NCI-H1694 treated with DMSO at 0.1 percent for 48 hours (cell line): ENCODE data around the gene TOLLIP.
A peak's percentile ranks its signal among the peaks of the same experiment; 100 is the strongest.
"Not testable (repeated sequence)": the region's sequence is repeated elsewhere in the genome, so short reads cannot be mapped to it uniquely, and the experiment has no call there.

Experiments
- DNase-seq: peaks from one replicate; lab custom pipeline; 2025; lab: John Stamatoyannopoulos, UW

The TOLLIP gene

DNA sequence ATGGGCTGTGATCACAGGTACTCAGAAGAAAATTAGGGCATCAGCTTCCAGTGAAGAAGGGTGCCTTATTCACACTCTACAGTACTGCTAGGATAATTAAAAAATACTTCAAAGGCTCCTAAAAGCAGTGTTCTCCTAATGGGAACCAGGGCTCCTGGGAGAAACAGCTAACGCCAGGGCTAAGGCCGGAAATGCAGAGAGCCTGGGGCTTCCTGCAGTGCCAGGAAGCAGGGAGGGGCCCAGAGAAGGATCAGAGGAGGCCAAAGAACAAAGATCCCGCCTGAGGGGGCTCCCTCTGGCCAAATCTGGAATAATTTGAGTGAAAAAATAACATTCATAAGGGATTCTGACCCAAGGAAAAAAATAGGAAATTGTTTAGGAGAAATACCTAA is 27.5 kb downstream of the TOLLIP start:
- no peak for DNase-seq

DNA sequence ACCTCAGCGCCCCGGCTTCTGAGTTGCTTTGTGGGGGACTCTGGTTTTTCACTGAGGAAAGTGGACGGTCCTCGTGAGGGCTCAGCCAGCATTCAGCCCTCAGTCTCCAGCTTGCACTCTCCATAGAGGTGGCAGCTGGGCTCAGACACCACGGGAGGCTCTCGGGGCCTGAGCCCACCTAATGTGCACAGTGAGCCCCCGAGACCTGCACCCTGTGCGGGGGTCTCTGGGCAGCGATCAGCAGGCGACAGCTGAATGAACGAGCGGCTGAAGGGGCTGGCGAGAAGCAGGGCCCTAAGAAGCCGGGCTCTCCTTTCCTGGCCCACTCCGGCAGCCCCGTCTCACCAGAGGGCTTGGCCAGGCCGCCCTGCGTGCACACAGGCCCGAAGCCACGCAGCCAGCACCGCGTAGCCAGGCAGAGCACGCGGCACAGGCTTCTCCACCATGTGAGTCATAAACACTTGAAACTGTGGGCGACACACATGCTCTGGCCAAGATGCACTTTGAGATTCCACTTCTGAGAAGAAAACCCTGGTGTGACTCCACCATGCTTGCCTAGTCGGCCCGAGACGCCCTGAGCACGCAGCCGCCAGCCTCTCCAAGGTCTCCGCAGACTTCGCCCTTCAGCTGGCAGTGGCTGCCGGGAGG is 28.0 kb downstream of the TOLLIP start:
- DNase-seq = no peak

DNA sequence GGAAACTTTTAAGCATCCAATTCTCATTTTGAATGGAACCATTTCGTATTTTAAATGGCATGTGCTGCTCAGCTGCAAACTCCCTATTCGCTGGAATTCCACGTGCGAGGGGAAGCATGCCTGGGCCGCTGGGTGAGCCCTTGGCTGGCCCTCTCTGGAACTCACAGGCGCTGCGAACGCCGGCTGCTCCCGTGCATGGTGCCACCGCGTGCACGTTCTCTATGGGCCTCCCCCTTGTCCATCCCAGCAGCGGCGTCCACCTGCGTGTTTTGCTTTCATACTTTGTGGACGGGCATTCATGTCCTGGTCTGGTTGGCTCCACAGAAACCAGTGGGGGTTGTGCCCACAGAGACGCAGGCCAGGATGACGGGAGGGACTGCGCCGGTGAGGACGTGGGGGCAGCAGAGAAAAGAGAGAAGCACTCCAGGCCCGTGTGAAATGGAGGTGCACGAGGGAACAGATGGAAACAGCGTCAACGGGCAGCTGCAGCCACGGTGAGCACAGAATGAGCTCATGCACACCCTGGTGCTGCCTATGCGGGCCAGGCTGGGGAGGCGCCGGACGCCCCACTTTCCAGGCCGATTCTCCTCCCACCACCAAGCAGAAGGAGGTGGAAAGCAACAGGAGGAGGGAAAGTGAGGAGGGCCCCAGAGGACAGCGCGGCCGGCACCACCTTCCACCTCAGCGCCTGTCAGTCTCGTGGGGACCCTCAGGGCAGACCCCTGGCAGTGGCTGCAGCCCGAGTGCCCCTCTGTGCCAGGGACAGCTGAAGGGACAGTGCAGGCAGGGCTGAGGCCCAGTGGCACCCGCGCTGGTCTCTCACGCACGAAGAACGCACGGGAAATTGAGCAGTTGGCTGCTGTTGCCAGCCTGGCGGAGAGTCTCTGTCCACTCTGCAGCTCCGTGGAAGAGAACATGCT is 29.1 kb downstream of the TOLLIP start:
- no peak for DNase-seq

DNA sequence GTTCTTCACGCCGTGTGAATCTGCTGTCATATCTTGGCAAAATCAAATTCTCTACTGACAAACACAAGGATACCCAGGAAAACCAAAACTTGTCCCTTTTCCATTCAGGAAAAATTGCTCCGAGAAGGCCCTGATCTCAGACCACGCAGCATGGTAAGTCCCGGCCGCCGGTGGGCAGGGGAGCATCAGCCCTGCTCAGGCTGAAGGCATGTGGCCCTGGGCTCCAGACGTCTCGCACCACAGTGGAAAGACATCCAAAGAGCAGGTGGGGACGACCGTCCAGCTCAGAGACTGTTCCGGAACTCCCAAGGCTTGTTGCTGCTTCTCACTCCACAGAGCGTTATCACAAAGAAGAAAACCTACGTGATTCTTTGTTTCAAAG is 29.8 kb downstream of the TOLLIP start:
- DNase-seq = no peak

DNA sequence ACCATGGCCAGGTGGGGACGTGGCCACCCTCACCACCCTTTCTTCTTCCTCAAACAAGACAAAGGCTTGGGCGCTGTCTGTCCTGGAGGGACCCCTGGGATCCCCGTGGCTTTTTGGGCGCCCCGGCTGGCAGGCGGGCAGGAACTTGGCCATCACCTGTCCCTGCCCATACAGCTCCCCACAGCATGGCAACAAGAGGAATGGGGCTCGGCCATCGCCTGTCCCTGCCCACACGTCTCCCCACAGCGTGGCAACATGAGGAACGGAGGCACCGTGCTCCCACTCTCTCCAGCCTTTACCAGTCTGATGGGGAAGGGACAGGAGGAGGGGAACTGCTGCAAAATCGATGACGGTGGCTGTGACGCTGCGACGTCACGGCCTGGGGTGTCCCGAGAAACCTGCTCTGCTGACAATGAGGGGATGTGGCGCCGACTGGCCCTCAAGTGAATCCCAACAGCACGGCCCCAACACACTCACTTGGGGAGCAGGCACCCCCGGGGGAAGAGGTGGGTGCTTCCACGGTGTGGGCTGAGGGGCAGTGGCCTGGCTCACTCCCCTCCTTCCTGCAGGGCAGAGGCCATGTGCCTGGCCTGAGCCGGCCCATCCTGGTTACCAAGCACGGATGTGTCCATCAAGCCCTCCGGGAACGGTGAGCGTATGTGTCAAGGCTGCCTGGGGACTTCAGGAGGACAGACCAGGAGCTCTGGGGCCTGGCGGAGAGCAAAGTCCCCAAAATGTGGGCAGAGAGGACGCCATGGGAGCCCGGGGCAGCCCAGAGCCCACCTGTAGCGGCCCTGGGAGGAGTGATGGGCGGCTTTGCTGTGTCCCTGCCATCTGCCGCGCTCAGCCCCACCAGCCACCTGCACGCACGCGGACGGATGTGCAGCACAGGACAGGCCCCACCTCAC is 30.4 kb downstream of the TOLLIP start:
- DNase-seq = no peak

DNA sequence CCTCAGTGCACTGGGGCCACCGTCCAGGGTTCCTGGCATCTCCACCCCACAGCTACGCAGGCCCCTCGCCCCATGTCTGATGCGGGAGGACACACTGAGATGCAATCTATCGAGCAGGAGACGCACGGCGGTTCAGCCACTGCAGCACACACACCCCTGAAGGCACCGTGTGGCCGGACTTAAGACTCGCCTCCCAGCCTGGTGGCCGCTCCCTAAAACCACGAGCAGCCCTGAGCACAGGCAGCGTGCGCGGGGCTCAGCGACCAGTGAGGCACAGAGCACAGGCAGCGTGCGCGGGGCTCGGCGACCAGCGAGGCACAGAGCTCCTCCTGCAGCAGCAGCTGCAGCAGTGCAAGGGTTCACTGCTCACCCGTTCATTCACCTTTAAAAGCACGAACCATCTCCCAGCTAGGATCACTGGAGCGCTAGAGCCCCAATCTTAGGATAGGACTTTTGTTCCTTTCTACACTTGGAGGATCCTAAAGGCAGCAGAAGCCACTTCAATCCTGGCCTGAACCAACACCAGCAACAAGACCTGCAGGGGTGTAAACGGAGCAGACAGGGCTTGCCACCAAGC is 31.4 kb downstream of the TOLLIP start:
- DNase-seq = no peak

DNA sequence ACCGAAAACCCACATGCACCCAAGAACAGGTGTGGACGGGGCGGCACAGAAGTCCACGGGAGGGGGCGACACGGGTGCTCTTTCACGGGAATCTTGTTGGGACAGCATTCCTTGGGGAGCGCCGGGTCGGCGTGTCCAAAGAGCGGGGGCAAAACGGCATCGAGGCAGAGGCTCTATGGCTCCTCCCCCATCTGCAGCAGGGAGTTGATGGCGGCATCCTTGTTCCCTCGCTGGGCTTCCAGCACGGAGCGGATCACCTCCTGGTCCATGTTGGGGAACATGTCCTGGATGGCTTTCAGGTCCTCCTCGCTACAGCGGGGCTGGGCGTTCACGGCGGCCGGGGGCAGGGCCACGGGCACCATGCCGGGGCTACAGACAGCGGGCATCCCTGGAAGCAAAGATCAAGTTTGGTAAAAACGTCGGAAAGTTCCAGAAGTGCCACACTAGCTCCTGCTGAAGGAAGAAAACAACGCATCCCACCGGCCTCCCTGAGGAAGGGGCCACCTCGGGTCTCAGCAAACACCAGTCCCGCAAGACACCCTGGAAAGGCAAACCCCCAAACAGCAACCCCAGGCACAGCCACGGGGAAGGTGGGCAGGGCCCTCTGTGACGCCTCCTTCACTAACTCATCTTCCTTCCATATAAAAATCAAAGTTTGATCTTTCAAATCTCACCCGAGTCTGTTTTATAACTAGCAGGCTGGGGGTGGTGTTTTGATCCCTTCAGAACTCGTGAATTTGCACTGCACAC is 32.4 kb downstream of the TOLLIP start:
- DNase-seq = no peak

DNA sequence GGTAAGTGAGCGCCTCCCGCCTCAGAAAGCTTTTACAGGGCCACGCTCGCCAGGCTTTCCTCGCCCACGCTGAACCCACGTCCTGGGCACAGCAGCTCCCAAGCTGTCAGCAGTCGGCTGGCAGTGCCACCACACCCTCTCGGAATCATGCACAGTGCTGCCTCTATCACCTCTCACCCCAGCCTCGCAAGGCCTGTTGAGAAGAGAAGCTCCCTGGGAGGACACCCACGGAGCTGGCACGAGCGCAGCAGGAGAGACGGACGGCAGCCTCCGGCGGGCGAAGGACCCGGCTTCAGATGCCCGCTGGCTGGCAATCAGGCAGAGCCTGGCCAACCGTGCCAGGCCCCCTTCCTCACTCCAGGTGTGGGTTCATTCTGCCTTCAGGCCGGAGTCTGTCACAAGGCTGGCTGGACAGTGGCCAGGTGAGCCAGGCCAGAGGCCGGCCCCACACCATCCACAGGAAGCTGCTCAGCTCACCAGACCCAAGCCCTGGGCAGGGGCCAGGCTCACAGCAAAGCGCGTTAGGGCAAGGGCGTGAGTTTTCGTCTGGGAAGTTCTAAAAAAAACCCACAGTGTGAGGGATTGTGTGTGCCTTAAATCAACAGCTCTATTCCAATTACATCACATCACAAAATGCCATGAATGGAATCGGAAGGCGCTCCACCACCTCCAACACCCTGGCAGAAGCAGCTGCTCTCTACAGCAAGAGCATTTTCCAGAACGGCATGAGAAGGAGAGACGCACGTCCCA is 33.2 kb downstream of the TOLLIP start:
- no peak for DNase-seq

DNA sequence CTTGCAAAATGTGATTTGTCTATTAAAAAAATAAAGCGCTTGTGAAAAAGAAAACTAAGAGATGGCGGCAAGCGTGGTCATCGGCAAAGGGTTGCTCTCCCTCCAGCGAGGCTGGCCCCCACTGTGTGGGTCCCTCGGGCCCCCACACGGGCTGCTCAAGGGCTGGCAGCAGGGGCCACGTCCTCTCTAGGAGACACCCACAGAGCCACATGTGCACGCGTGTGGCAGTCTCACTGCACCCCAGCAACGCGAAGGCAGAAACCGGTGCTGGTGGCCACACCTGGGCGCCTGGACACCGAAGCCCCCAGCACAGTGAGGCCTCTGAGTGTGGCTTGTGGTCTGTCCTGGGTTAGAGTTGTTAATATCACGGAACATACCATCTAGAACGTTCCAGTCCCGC is 34.4 kb downstream of the TOLLIP start:
- DNase-seq = no peak

DNA sequence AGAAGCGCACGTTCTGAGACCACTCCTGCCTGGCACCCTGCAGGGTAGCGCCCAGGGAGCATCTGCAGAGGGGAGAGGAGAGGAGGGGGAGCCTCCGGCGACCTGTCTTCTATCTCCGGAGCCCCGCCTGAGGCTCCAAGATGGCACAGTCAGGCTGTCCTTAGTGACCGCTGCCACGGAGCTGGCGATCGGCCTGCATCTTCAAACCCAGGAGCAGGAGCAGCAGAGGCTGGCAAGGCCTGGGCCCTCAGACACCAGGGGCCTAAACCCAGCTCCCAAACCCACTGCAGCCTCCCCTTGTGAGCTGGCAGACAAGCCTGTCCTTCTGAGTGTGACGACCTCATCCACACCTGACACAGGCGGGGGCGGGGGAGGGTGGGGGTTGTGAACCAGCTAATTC is 34.9 kb downstream of the TOLLIP start:
- DNase-seq = no peak

DNA sequence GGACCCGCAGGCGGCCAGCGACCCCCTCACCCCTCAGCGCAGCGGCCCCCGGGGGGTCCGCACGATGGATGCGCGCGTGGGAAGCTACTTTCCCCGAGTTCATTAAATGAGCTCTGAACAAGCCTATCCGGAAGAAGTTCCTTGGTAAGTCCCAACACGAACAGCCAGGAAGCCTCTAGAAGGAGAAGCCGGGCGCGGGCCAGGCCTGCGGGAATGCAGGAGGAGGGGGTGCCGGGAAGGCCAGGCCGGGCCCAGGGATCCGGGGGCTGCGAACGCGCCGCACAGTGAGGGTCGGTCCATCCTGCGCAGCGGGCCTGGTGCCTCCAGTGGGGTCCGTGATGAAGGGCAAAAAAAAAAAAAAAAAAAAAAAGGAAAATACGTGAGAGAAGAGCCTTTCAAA is 36.9 kb downstream of the TOLLIP start:
- DNase-seq = no peak

DNA sequence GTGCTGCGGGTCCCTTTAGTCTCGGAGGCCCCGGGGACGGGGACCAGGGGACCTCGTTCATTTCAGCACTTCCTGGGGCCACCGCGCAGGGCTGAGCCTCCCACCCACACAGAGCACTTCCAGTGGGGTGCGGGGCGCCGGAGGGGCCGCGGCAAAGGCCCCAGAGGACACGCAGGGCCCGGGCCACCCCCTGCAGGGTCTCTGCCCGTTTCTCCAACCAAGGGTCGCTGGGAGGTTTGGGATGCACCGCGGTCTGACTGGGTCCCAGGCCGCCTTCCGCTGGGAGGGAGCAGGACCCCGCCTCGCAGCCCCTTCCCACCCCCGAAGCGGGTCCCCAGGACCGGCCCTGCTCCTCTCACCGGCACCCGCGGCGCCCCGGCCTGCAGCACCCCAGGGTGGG is 37.5 kb downstream of the TOLLIP start:
- no peak for DNase-seq

DNA sequence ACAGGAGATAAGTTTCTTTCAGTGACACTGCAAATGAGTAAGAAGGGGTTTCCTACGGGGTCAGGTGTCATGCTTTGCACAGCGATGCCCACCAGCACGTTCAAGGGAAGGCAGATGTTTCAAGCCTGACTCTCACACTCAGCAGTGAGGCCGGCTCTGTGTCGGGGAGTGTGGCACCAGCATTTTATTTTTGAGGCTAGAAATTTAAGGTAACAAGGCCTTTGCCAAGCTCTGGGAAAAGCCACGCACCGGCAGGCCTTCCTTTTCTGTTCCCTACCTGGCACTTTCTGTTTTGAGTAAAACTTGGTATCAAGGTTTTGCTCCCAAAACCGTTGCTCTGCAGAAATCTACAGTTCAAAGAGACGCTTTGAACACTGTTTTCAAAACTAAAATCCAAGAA is 38.0 kb downstream of the TOLLIP start:
- DNase-seq = no peak

DNA sequence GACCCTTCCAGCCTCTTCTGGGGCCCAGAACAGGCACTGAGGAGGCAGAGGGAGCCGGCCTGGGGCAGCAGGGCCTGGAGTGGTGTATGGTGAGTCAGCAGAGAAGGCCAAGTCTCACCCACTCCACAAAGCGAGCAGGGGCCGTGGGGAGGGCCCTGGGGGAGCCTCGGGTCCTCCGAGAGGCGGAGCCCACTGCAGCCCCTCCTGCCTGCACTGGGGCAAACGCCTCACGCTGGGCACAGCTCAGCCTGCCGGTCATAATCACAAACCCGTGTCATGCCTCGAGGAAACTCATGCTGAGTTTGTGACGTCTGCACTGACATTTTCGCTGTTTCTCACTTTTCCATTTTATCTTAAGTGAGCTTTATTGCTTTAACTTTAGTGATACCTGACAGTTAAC is 38.4 kb downstream of the TOLLIP start:
- DNase-seq = no peak

DNA sequence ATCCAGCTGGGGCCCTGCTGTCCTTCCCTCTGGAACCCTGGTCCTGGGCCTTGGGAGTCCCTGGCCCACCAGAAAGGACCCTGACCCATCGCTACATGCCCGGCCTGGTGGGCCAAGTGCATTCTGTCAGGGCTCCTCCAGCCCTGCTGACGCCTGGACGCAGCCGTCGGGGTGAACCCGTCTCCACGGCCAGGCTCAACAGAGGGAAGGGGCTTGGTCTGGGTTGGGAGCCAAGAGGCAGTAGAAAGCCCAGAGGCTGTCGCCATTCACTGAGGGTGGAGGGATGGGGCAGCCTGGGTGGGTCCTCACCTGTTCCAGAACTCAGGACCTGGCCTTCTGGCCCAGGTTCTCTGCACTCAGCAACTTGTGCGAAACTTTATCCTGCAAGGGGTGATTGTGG is 39.0 kb downstream of the TOLLIP start:
- no peak for DNase-seq

DNA sequence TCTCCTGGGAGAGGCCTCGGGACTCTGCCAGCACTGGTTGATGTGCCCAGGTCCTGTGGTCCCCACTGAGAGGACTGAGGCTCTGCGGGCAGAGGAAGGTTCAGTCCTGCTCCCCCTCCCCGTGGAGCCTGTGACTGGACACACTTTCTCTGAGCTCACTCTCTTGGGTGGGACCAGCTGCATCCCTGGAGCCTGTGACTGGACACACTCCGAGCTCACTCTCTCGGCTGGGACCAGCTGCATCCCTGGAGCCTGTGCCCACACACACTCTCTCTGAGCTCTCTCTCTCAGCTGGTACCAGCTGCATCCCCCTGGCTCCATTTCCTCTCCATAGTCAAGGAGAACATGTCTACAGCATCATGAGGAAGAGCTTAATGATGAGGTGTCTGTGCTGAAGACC is 39.5 kb downstream of the TOLLIP start:
- no peak for DNase-seq

DNA sequence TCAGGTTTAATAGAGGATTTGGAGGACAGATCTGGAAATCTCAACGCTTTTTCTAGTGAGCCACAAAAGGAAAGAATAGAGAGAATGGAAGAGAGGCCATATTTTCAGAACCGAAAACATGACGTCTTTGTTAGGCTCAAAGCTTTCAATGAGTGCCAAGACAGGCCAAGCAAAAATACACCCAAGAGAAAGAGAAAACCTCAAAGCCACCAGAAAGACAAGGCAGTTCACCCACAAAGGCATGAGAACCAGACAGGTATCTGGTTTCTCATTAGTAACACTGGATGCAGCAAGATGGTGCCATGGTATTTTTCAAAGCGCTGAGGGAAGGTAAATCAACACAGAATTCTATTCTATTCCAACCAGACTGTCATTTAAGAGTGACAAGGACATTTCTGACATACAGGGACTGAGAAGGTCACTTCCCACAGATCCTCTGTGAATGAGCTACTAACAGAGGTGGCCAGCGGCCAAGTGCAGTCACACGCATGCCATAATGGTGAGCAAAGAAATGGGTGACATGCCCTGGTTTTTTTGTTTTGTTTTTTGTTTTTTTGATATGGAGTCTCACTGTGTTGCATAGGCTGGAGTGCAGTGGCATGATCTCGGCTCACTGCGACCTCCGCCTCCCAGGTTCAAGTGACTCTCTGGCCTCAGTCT is 41.9 kb downstream of the TOLLIP start:
- no peak for DNase-seq

DNA sequence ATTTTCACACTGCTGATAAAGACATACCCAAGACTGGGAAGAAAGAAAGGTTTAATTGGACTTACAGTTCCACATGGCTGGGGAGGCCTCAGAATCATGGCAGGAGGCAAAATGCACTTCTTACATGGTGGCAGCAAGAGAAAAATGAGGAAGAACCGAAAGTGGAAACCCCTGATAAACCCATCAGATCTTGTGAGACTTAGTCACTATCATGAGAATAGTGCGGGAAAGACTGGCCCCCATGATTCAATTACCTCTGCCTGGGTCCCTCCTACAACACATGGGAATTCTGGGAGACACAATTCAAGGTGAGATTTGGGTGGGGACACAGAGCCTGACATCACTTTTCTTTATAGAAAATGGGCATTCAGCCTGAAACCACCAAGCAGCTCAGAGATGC is 42.5 kb downstream of the TOLLIP start:
- DNase-seq = not testable (repeated sequence)

DNA sequence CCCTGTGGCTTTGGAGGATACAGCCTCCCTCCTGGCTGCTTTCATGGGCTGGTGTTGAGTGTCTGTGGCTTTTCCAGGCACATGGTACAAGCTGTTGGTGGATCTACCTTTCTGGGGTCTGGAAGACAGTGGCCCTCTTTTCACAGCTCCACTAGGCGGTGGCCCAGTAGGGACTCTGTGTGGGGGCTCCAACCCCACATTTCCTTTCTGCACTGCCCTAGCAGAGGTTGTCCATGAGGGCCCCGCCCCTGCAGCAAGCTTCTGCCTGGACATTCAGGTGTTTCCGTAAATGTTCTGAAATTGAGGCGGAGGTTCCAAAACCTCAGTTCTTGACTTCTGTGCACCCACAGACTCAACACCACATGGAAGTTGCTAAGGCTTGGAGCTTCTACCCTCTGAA is 44.0 kb downstream of the TOLLIP start:
- not testable (repeated sequence) for DNase-seq

DNA sequence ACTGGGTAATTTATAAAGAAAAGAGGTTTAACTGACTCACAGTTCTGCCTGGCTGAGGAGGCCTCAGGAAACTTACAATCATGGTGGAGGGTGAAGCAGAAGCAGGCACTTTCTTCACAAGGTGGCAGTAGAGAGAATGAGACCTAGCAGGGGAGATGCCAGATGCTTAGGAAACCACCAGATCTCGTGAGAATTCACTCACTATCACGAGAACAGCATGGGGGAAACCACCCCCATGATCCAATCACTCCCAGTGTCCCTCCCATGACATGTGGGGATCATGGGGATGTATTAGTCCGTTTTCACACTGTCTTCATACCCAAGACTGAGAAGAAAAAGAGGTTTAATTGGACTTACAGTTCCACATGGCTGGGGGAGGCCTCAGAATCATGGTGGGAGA is 45.0 kb downstream of the TOLLIP start:
- DNase-seq = peak; percentile 20
